ENCODE measurements around the gene C4BPB. TPM values are rescaled to one million over a fixed set of nuclear protein-coding genes. Genes with fewer than 3 reads are reported as not detected.

The C4BPB gene
- total RNA-seq, 2 experiments from 2014 or later: 0.81 to 1.1 TPM

DNA sequence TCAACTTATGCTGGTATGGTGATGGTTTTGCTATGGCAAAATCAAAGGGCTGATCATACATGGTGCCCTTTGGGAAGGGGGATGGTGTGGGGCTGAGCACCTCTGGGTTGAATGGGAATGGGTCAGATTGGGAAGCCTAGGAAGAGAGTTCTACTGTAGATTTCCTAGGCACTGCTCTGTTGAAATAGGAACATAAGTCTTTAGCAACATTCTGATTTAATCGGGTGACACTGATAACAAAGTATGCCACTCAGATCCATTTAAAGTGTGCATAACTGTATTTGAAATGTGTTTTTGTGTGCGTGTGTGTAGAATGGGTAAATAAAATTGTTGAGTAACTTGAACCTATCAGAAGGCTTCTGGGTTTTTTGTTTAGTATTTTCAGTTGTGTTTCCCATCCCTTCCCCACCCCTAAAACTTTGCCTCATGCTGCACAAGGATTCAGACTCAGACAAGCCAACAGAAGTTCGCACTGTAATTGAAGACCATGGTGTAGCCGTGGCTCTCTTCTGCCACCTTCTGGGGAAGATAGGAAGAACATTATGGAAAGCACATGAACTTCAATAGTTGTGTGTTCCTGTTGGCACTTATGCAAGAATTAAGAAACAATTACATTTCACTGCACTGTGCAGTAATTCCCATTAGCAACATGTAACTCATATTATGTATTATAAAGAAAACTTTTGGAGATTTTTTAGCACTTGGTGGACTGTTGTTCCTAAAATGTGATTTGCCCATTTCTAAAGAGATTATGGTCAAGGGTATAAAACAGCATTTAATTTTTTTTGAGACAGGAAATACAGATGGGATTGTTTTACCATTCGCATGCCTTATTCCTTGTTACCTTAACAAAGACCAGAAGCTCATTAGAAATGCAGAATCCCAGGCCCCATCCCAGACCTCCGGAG lies 10.9 kb upstream of the C4BPB start:
- Mint-ChIP-seq H3K27ac (no peak overlapping the region), H3K27me3 (ENCODE audit: low read depth) (no peaks in the 10 kb centered on the region), H3K36me3 (ENCODE audit: low read depth) (no peaks in the 10 kb centered on the region), H3K9me3 (no peaks in the 10 kb centered on the region), H3K4me3 (no peak overlapping the region), H3K4me1 (ENCODE audit: low read depth) (no peaks in the 10 kb centered on the region)
- intact Hi-C loops (cut with micrococcal nuclease): loop anchor here (1.0 to 5.0 kb wide), 4 partner anchors 27 to 343 kb away; no protein-coding TSS in a partner anchor
- DNase-seq: peak; percentile 82
- CTCF ChIA-PET: interaction anchor here (0.8 to 8.4 kb wide), 10 partner anchors 17 to 422 kb away, joined by 3 to 70 read pairs (median 4); partner anchors contain the start of gene PFKFB2

DNA sequence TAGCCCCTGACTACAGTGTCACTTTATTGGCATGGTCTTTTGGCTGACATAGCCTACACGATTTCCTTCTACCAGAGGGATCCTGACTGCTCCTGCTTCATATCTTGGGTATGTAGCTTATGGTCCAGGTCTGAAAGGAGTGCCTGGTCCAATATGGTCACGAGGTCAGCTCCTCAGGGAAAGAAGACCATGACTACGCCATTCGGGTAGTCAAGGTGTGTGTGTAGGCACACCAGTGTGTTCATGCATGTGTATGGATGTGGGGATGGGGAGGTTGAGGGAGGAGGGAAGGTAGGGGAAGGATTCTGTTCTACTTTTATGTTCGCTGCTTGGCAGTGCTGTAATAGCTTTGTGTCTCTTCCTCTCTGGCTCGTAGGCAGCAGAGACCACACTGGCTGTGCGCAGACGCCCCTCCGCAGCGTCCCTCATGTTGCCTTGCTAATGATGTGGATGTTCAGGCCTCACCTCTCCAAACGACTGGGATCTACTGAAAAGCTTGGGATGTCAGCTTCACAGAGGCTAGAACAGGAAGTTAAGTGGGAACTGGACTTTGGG lies 10.0 kb upstream of the C4BPB start:
- DNase-seq: no peak
- intact Hi-C loops (cut with micrococcal nuclease): loop anchor here (1.0 to 5.0 kb wide), 3 partner anchors 71 to 344 kb away; no protein-coding TSS in a partner anchor
- H3K27ac Mint-ChIP-seq: no peak overlapping the region
- no peaks in the 10 kb centered on the region for H3K9me3 Mint-ChIP-seq
- no peak overlapping the region for H3K4me3 Mint-ChIP-seq
- CTCF ChIA-PET: interaction anchor here (0.6 to 8.4 kb wide), 12 partner anchors 7 to 421 kb away, joined by 3 to 70 read pairs (median 4); partner anchors contain the start of gene PFKFB2
- H3K27me3 Mint-ChIP-seq (ENCODE audit: low read depth): no peaks in the 10 kb centered on the region
- H3K36me3 Mint-ChIP-seq (ENCODE audit: low read depth): no peaks in the 10 kb centered on the region
- no peaks in the 10 kb centered on the region for H3K4me1 Mint-ChIP-seq (ENCODE audit: low read depth)

DNA sequence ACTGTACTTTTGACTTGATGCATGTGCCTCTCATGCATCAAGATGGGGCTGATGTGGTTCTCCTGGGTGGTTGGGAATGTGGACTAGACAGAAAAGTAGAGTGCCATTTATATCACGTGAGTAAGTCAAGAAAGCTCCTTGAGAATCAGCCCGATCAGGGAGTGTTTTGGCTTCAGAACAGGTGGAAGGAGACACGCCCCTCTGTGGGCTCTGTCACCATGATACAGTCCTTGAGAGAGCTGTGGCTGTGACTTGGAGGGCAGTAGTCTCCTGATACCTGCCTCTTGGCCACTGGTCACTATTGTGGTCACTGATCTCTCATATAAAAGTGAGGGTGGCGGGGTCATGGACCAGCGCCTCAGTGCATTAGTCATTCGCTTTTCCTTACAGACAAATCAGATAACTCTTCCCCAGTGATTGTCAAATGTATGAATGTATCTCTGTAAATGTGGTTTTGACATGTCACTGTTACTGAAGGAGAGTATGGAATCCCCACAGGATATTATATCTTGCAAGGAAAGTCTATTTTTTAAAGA lies 8.9 kb upstream of the C4BPB start:
- CTCF ChIA-PET: interaction anchor here (0.6 to 8.4 kb wide), 7 partner anchors 8 to 441 kb away, joined by 3 to 70 read pairs (median 6); no protein-coding TSS in a partner anchor
- DNase-seq: no peak
- intact Hi-C loops (cut with micrococcal nuclease): loop anchor here (2.0 to 5.0 kb wide), 3 partner anchors 72 to 145 kb away; no protein-coding TSS in a partner anchor
- H3K4me1 Mint-ChIP-seq (ENCODE audit: low read depth): peaks cover 4% of the 10 kb centered on the region
- H3K27ac Mint-ChIP-seq: no peak overlapping the region
- no peak overlapping the region for H3K4me3 Mint-ChIP-seq
- H3K9me3 Mint-ChIP-seq: no peaks in the 10 kb centered on the region
- no peaks in the 10 kb centered on the region for H3K27me3 Mint-ChIP-seq (ENCODE audit: low read depth)
- H3K36me3 Mint-ChIP-seq (ENCODE audit: low read depth): no peaks in the 10 kb centered on the region

DNA sequence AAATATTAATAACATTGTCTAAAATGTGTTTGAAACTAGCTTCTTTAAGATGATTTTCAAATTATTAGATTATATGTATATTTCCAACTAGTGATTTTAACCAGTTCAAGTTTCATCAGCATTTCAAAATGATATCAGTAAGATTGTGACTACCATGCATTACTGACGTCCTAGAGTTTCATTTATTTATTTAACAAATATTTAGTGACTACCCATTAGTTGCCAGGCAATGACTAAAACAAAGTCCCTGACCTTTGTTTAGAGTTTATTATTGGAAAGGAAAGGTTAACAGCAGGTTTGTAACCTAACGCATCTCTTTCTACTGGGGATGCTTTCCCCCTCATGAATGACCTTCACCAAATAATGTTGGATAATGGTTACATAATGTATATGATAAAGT lies 7.6 kb upstream of the C4BPB start:
- Mint-ChIP-seq H3K36me3 (ENCODE audit: low read depth) (no peaks in the 10 kb centered on the region), H3K4me3 (no peak overlapping the region), H3K9me3 (no peaks in the 10 kb centered on the region), H3K27ac (no peak overlapping the region), H3K27me3 (ENCODE audit: low read depth) (no peaks in the 10 kb centered on the region), H3K4me1 (ENCODE audit: low read depth) (peaks cover 8% of the 10 kb centered on the region)
- DNase-seq: no peak
- CTCF ChIA-PET: interaction anchor here (0.6 to 8.4 kb wide), 5 partner anchors 10 to 419 kb away, joined by 3 to 70 read pairs (median 3); partner anchors contain the start of gene PFKFB2
- intact Hi-C loops (cut with micrococcal nuclease): loop anchor here (5.0 kb wide), 1 partner anchor 101 kb away; no protein-coding TSS in a partner anchor

DNA sequence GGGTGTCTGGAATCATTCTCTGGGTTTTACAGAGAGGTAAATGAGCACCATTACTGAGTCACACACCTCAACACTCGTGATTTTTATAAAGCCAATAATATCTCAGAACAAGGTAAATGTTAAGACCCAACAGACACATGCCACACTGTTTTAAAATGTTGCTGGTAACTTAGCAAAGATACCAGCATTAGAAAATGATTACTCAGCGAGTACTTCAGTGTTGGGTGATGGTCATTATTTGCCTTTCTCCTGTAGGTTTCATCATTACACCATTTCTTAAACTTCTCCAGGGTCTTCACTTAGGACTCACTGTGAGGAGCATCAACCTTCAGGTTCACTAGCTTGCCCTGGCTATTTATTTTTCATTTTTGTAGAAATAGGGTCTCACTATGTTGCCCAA lies 6.9 kb upstream of the C4BPB start:
- Mint-ChIP-seq H3K4me3 (no peak overlapping the region), H3K9me3 (no peaks in the 10 kb centered on the region), H3K27ac (no peak overlapping the region), H3K4me1 (ENCODE audit: low read depth) (peaks cover 8% of the 10 kb centered on the region), H3K27me3 (ENCODE audit: low read depth) (no peaks in the 10 kb centered on the region), H3K36me3 (ENCODE audit: low read depth) (no peaks in the 10 kb centered on the region)
- CTCF ChIA-PET: interaction anchor here (1.3 to 8.4 kb wide), 2 partner anchors 320 to 324 kb away, joined by 3 to 70 read pairs; no protein-coding TSS in a partner anchor
- DNase-seq: no peak
- intact Hi-C loops (cut with micrococcal nuclease): loop anchor here (5.0 kb wide), 1 partner anchor 100 kb away; no protein-coding TSS in a partner anchor

DNA sequence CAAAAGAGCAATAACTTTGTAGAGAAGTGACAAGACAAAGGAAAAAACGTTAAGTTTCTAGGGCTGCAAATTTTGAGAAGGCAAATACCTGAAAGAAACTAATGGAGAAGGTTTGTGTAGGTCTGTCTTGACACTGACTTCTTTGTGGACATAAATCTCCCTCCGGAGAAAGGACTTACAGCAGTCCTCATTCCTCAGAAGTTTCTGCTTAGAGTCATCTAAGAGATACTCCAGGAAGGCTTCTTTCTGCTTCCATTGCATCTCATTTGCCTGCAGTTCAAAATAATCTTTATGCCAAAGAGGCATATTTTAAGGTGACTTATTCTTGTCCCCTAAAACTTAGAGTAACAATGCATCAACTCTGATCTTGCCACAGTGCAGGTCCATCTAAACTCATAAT lies 4.4 kb upstream of the C4BPB start:
- CTCF ChIA-PET: interaction anchor here (0.5 to 8.4 kb wide), 19 partner anchors 10 to 416 kb away, joined by 3 to 70 read pairs (median 4); partner anchors contain the start of genes CD55 and CR1
- Mint-ChIP-seq H3K27ac (no peak overlapping the region), H3K4me3 (no peak overlapping the region), H3K27me3 (ENCODE audit: low read depth) (no peaks in the 10 kb centered on the region), H3K9me3 (no peaks in the 10 kb centered on the region), H3K36me3 (ENCODE audit: low read depth) (no peaks in the 10 kb centered on the region), H3K4me1 (ENCODE audit: low read depth) (peaks cover 18% of the 10 kb centered on the region)
- intact Hi-C loops (cut with micrococcal nuclease): loop anchor here (1.0 to 5.0 kb wide), 4 partner anchors 98 to 415 kb away; partner anchors contain the start of gene CD55
- no peak for DNase-seq

DNA sequence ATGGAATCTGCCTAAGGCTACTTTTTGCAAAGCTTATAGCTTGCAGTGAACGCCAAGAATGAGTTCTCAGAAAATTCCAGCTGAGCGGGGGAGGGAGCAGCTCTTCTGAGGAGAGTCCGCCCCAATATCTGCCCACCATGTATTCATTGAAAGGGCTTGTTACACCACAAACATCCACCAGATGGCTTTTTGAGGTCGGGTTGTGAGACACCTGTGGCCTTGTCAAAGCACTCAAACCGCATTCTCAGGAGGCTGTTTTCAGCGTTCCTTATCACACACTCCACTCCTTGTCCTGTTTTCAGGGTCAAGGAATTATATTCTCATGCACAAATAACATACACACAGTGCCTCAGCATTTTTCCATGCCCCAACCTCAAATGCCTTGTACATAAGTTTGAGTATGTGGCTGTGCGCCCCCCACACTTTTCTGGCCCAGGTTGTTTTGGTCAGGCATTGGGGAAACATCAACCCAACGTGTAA lies 3.9 kb upstream of the C4BPB start:
- no peak overlapping the region for H3K27ac Mint-ChIP-seq
- no peak overlapping the region for H3K4me3 Mint-ChIP-seq
- H3K27me3 Mint-ChIP-seq (ENCODE audit: low read depth): no peaks in the 10 kb centered on the region
- H3K9me3 Mint-ChIP-seq: no peaks in the 10 kb centered on the region
- peaks cover 23% of the 10 kb centered on the region for H3K4me1 Mint-ChIP-seq (ENCODE audit: low read depth)
- peak; percentile 73 for DNase-seq
- CTCF ChIA-PET: interaction anchor here (0.7 to 8.4 kb wide), 18 partner anchors 11 to 415 kb away, joined by 3 to 70 read pairs (median 4); partner anchors contain the start of genes CD55 and CR1
- no peaks in the 10 kb centered on the region for H3K36me3 Mint-ChIP-seq (ENCODE audit: low read depth)
- intact Hi-C loops (cut with micrococcal nuclease): loop anchor here (1.0 to 5.0 kb wide), 4 partner anchors 98 to 415 kb away; partner anchors contain the start of gene CD55

DNA sequence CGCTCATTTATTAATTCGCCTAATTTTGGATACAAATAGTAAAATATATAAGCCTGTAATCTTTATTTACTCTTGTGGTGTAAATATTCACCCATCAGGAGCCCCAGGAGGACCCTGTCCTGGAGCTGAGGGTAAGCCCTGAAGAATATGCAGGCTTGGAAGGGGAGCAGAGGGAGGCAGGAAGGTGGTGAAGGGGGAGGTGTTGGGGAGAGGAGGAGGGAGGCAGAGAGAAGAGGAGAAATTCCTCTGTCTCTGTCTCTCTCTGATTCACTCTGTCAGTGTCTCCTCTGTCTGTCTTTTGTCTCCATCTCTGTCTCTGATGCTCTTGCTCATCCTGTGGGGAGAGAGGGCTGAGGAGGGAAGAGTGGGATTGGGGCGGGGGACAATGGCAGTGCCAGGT lies 2.8 kb upstream of the C4BPB start:
- no peak for DNase-seq
- H3K27me3 Mint-ChIP-seq (ENCODE audit: low read depth): no peaks in the 10 kb centered on the region
- no peak overlapping the region for H3K4me3 Mint-ChIP-seq
- no peaks in the 10 kb centered on the region for H3K36me3 Mint-ChIP-seq (ENCODE audit: low read depth)
- no peak overlapping the region for H3K27ac Mint-ChIP-seq
- CTCF ChIA-PET: interaction anchor here (3.3 to 8.4 kb wide), 2 partner anchors 320 to 414 kb away, joined by 23 to 70 read pairs; no protein-coding TSS in a partner anchor
- H3K9me3 Mint-ChIP-seq: no peaks in the 10 kb centered on the region
- H3K4me1 Mint-ChIP-seq (ENCODE audit: low read depth): peaks cover 30% of the 10 kb centered on the region
- intact Hi-C loops (cut with micrococcal nuclease): no loop called here

DNA sequence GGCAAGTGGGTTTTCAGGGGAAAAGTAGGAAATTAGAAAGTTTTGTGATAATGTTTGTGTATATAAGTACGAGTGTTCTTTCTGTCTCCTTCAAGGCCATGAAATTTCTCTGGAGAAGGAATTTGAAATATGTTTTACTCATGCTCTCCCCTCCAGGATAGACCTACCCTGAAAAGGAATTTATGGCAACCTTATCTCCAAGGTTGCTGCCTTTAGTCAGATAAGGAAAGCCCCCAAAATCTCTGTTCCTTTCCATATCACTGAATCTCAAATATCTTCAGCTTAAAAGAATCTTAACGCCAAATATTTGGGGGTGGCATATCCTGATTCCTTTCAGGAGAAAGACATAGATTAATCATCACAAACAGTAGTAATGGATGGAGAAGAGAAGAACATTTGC lies 499 bp upstream of the C4BPB start:
- no peaks in the 10 kb centered on the region for H3K9me3 Mint-ChIP-seq
- no peak overlapping the region for H3K4me3 Mint-ChIP-seq
- CTCF ChIA-PET: interaction anchor here (2.5 to 4.2 kb wide), 2 partner anchors 318 to 412 kb away, joined by 7 to 21 read pairs; no protein-coding TSS in a partner anchor
- no peak overlapping the region for H3K27ac Mint-ChIP-seq
- H3K27me3 Mint-ChIP-seq (ENCODE audit: low read depth): no peaks in the 10 kb centered on the region
- H3K4me1 Mint-ChIP-seq (ENCODE audit: low read depth): peaks cover 30% of the 10 kb centered on the region
- no peaks in the 10 kb centered on the region for H3K36me3 Mint-ChIP-seq (ENCODE audit: low read depth)
- DNase-seq: no peak
- intact Hi-C loops (cut with micrococcal nuclease): loop anchor here (2.0 kb wide), 1 partner anchor 325 kb away; no protein-coding TSS in a partner anchor

DNA sequence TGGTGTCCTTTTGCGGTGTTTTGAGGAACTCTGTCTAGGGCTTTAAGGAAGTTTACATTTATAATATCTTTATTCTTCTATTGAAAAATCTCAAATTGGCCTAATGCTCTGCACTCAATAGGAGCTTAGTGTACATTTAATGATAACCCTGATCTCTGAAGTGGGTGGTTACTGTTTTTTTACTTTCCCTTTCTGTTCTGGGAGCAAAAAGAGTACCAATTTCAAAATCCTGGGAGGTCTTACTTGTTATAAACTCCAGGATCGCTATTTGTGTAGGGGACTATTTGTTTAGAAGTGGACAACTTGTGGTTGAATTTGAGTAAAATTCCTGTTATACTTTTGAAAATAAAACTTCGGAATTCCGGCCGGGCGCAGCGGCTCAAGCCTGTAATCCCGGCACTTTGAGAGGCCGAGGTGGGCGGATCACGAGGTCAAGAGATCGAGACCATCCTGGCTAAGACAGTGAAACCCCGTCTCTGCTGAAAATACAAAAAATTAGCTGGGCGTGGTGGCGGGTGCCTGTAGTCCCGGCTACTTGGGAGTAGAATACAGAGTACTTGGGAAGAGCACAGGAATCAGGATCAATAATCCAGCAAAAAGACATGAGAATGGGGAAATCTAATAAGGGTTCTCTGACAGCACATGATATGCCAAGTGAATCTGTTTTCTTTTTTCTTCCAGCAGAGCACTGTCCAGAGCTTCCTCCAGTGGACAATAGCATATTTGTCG lies 1.1 kb downstream of the C4BPB start:
- CTCF ChIA-PET: interaction anchor here (0.7 to 4.2 kb wide), 5 partner anchors 8 to 410 kb away, joined by 3 to 21 read pairs (median 4); no protein-coding TSS in a partner anchor
- H3K36me3 Mint-ChIP-seq (ENCODE audit: low read depth): no peaks in the 10 kb centered on the region
- H3K4me3 Mint-ChIP-seq: peak overlapping the region; percentile 65
- intact Hi-C loops (cut with micrococcal nuclease): loop anchor here (1.0 to 2.0 kb wide), 3 partner anchors 8 to 410 kb away; no protein-coding TSS in a partner anchor
- no peak for DNase-seq
- peak overlapping the region; percentile 57 for H3K27ac Mint-ChIP-seq
- H3K4me1 Mint-ChIP-seq (ENCODE audit: low read depth): peaks cover 26% of the 10 kb centered on the region
- H3K9me3 Mint-ChIP-seq: no peaks in the 10 kb centered on the region
- H3K27me3 Mint-ChIP-seq (ENCODE audit: low read depth): no peaks in the 10 kb centered on the region

Measured in activated naive CD4-positive, alpha-beta T cell treated with anti-CD3 and anti-CD28 coated beads for 36 hours (primary cell).